Measurements from ENCODE around the gene RTN4IP1.

- TF ChIP-seq CTCF (IDR thresholded peaks at IDR 0.05): no peak
- no peak for TF ChIP-seq POLR2A (IDR thresholded peaks at IDR 0.05)
- TF ChIP-seq POLR2AphosphoS5 (IDR thresholded peaks at IDR 0.05): no peak
- TF ChIP-seq EP300 (IDR thresholded peaks at IDR 0.05; ENCODE audit: low read depth): no peak
Measured at GRCh38 chr6:106557837-106558236, 71.5 kb downstream of the RTN4IP1 start.

Data from transverse colon (tissue), 4 donors.